ENCODE measurements around the gene TMEM94. TPM values are rescaled to one million over a fixed set of nuclear protein-coding genes. Genes with fewer than 3 reads are reported as not detected.

TMEM94 gene
- total RNA-seq, 1 experiment from 2014 or later = 61.4 TPM

DNA sequence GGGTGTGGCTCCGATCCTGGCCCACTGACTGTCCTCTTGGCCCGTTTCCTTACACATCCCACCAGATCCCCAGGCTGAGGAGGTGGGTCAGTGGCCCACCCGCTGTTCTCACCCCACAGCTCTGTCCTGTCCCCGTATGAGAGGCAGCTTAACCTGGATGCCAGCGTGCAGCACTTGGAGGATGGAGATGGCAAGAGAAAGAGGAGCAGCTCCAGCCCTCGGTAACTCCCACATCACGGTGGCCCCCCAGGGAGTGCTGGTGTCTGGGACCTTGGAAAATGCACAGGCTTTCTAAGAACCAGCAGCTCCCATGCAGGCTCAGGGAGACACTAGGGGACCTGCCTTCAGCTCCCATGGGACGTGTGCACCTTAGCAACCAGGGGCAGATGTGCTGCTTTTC, 64.9 kb downstream of the TMEM94 start:
- H3K9ac ChIP-seq (ENCODE audit: extremely low read depth, insufficient read length, low read length) = no peak overlapping the region

More for the DNA sequence above, 64.9 kb downstream of the TMEM94 start:
- no peaks in the 10 kb centered on the region for H3K79me1 ChIP-seq (ENCODE audit: insufficient read depth, low read depth, low read length, poor library complexity, severe bottlenecking)
- peaks cover 12 to 56% (median 53%) of the 10 kb centered on the region in 3 experiments; a peak in 6 of 7 replicates for H3K36me3 Mint-ChIP-seq (ENCODE audit: insufficient read depth in 1 of 3, low read depth in 3 of 3)
- H3K56ac ChIP-seq (ENCODE audit: insufficient read length, low read depth, low read length) = no peak overlapping the region
- no peak overlapping the region; a peak in 1 of 7 replicates for H3K27ac Mint-ChIP-seq
- no peaks in the 10 kb centered on the region for H3K9me3 Mint-ChIP-seq
- H2BK20ac ChIP-seq (ENCODE audit: low read depth, low read length, poor library complexity, severe bottlenecking) = no peak overlapping the region
- no peak overlapping the region for H3K4ac ChIP-seq (ENCODE audit: low read depth, low read length)
- H2BK12ac ChIP-seq (ENCODE audit: insufficient read length, low read depth, low read length) = no peak overlapping the region
- H3K9me3 ChIP-seq (ENCODE audit: control insufficient read depth, low read depth, low read length) = no peaks in the 10 kb centered on the region
- no peak overlapping the region for H2BK120ac ChIP-seq (ENCODE audit: low read depth, low read length, poor library complexity, severe bottlenecking)
- no peak overlapping the region for H4K5ac ChIP-seq (ENCODE audit: insufficient read length, low read depth, low read length)
- TF ChIP-seq, protein P1, sequence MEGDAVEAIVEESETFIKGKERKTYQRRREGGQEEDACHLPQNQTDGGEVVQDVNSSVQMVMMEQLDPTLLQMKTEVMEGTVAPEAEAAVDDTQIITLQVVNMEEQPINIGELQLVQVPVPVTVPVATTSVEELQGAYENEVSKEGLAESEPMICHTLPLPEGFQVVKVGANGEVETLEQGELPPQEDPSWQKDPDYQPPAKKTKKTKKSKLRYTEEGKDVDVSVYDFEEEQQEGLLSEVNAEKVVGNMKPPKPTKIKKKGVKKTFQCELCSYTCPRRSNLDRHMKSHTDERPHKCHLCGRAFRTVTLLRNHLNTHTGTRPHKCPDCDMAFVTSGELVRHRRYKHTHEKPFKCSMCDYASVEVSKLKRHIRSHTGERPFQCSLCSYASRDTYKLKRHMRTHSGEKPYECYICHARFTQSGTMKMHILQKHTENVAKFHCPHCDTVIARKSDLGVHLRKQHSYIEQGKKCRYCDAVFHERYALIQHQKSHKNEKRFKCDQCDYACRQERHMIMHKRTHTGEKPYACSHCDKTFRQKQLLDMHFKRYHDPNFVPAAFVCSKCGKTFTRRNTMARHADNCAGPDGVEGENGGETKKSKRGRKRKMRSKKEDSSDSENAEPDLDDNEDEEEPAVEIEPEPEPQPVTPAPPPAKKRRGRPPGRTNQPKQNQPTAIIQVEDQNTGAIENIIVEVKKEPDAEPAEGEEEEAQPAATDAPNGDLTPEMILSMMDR (conservative IDR thresholded peaks at IDR 0.05) = no peak
- DNase-seq = no peak
- no peak overlapping the region for H3K4me2 ChIP-seq (ENCODE audit: insufficient read depth, insufficient read length, low read length)
- H3T11ph ChIP-seq (ENCODE audit: low read length) = no peak overlapping the region
- no peak overlapping the region for H3K14ac ChIP-seq (ENCODE audit: insufficient read depth, low read length)
- H3K4me3 Mint-ChIP-seq = no peak overlapping the region
- peaks cover 20 to 24% of the 10 kb centered on the region in 2 experiments for H3K4me1 Mint-ChIP-seq
- H3K27me3 ChIP-seq (ENCODE audit: insufficient read depth, low read length) = no peaks in the 10 kb centered on the region
- H3K4me1 ChIP-seq (ENCODE audit: insufficient read depth, low read length) = no peaks in the 10 kb centered on the region; the same call in 1 of the 2 replicates
- H3K23me2 ChIP-seq (ENCODE audit: insufficient read length, low read depth, low read length, poor library complexity, severe bottlenecking) = peaks cover 12% of the 10 kb centered on the region
- H3K79me2 ChIP-seq (ENCODE audit: insufficient read depth, low read length) = no peaks in the 10 kb centered on the region
- WGBS (ENCODE audit: extremely low coverage, insufficient read length, low lambda C conversion rate) = no CpG with 5 or more reads among the region's 8 CpGs
- H2AFZ ChIP-seq (ENCODE audit: low read length) = no peak overlapping the region
- H3K27ac ChIP-seq (ENCODE audit: insufficient read length, low read depth, low read length) = no peak overlapping the region
- H4K20me1 ChIP-seq (ENCODE audit: control insufficient read depth, insufficient read depth, insufficient read length) = no peaks in the 10 kb centered on the region
- no peak overlapping the region for H3K23ac ChIP-seq (ENCODE audit: insufficient read length, low read depth, low read length)
- H4K8ac ChIP-seq (replicated peaks; ENCODE audit: insufficient read length, low read depth, low read length) = no peak overlapping the region
- no peak overlapping the region for H4K91ac ChIP-seq (ENCODE audit: insufficient read length, low read depth, low read length)
- H2BK15ac ChIP-seq (ENCODE audit: low read depth, low read length) = no peak overlapping the region
- no peak overlapping the region for H2BK5ac ChIP-seq (ENCODE audit: insufficient read length, low read length)
- no peaks in the 10 kb centered on the region; the same call in 1 of the 2 replicates for H3K27me3 Mint-ChIP-seq (ENCODE audit: low read depth)
- no peak overlapping the region for H2AK5ac ChIP-seq (ENCODE audit: insufficient read length, low read length)
- H3K18ac ChIP-seq (ENCODE audit: insufficient read length, low read depth, low read length) = no peak overlapping the region
